NCI-H1436 treated with DMSO at 0.1 percent for 48 hours (cell line): ENCODE results near the gene IL34.
"Not testable (repeated sequence)": the region's sequence is repeated elsewhere in the genome, so short reads cannot be mapped to it uniquely, and the experiment has no call there.

Experiments used
- DNase-seq: peaks from one replicate; lab custom pipeline; 2025; lab: John Stamatoyannopoulos, UW

Gene IL34

GRCh38 chr16:70632273-70632672 is 14.1 kb upstream of the IL34 start:
- DNase-seq = no peak

- DNase-seq = not testable (repeated sequence)
Observed at GRCh38 chr16:70633617-70634016, 12.7 kb upstream of the IL34 start.

DNA sequence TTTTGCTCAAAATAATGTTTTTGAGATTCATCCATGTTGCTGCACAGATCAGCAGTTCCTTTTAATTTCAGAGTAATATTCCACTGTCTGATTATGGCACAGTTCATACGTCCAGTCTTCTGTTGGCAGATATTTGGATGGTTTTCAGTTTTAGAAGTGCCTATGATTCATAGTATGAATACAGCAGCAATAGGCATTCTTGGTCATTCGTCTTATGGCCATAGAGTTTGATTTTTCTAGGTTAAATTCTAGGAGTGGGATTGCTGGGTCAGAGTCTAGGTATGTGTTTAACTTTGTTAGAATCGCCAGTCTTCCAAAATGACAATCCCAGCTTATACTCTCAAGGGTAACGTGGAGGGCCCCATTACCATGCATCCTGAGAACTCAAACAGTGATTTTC is 11.5 kb upstream of the IL34 start:
- DNase-seq = no peak

- no peak for DNase-seq
Observed at GRCh38 chr16:70635336-70636016, 10.9 kb upstream of the IL34 start.

DNA sequence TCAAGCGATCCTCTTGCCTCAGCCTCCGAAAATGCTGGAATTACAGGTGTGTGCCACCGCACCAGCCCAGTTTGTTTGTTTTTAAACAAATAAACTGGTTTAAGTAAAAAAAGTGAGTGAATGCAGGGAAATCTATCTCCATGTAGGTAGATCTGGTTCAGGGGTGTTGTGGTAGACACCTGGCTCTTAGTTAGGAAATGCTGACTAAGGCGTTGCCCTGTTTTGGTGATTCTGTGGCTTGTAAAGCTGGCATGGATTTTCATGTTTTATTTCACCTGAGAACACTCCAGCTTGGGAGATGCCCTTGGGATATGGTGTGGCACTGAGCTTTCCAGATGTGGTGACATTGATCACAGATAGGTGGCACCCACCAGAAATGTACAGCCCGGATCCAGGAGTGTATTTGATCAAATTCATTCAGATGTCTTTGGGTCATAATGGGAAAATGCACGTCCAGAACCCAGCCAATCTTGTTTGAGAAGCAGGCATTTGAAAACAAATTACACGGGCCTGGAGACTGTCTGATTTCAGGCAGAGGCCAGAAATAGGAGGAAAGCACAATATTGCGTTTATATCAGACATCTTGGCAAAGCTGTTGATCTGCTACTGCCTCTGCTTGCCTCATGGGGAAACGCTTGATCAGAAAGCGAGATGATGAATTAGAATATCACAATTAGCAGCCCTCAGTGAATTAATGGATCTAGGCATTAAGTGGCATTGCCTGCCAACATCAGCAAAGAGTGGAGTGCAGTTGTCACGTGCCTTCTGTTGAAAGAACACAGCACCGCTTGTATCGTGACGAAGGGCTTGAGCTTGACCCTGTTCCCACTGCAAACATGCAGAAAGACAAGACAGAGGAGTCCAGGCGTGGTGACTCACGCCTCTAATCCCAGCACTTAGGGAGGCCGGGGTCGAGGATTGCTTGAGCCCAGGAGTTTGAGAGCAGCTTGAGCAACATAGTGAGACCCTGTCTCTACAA is 7.3 kb upstream of the IL34 start:
- DNase-seq = no peak

DNA sequence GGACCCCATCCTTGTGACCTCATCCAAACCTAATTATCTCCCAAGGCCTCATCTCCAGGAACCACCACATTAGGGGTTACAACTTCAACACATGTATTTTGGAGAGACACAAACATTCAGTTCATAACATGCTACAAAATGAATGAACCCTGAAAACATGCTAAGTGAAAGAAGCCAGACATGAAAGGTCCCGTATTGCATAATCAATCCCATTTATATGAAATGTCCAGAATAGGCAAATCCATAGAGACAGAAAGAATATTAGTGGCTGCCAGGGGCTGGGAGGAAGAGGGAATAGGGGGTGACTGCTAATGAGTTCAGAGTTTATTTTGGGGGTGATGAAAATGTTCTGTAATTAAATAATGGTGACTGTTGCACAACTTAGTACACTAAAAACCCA is 3.7 kb upstream of the IL34 start:
- DNase-seq = no peak

GRCh38 chr16:70643264-70643663 is 3.1 kb upstream of the IL34 start:
- DNase-seq = not testable (repeated sequence)

GRCh38 chr16:70644763-70645597 is 1.4 kb upstream of the IL34 start:
- DNase-seq = no peak

GRCh38 chr16:70647441-70648359 is 1.3 kb downstream of the IL34 start:
- DNase-seq = no peak

DNA sequence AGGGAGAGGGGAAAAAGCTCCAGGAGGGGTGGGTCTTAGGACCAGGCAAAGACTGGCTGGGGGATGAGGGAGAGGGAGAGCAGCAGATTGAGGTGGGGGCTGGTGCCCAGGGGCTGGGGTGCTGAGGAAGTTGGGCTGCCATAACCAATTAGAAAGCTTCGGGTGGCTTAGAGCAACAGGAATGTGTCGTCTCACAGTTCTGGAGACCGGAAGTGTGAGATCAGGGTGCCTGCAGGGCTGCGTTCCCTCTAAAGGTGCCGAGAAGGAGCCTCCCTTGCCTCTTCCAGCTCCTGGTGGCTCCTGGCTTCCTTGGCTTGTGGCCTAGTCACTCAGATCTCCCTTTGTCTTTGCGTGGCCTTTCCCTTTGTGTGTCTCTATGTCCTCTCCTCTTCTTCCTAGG is 2.2 kb downstream of the IL34 start:
- DNase-seq = no peak

DNA sequence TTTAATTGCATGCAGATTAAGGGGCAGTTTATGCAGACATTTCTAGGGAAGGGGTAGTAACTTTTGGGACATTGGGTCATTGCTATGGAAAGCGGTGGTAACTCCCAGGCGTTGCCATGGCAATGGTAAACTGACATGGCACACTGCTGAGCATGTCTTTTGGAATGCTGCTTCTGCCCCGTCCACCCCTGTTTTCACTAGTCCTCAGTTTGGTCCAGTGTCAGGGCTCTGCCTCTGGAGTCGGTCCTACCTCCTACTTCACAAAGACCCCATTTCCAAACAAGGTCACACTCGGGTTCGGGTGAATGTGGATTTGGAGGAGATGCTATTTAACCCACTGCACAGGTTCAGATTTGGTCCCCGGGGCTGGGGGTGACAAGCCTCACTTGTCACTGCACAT is 2.9 kb downstream of the IL34 start:
- no peak for DNase-seq

GRCh38 chr16:70650216-70650615 is 3.9 kb downstream of the IL34 start:
- no peak for DNase-seq

DNA sequence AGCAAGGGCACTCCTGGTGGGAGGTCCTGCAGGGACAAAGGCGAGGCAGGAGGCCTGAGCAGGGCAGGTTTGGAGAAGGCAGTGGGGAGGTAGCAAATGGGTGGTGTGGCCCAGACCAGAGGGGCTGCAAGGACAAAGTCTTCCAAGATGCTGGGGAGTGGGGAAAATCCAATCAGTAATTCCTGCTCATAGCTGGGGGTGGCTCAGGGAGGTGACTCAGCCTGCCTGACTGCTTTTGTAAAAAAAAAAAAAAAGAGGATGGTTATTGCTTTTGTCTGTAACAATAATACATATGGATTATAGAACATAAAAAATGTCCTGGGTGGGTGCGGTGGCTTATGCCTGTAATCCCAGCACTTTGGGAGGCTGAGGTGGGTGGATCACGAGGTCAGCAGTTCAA is 5.2 kb downstream of the IL34 start:
- no peak for DNase-seq

GRCh38 chr16:70652322-70652721 is 6.0 kb downstream of the IL34 start:
- no peak for DNase-seq

GRCh38 chr16:70653406-70653805 is 7.0 kb downstream of the IL34 start:
- no peak for DNase-seq

GRCh38 chr16:70653809-70654771 is 7.7 kb downstream of the IL34 start:
- no peak for DNase-seq

- DNase-seq = no peak
Observed at GRCh38 chr16:70656065-70656711, 9.8 kb downstream of the IL34 start.

- DNase-seq = no peak
Observed at GRCh38 chr16:70656712-70657263, 10.4 kb downstream of the IL34 start.

DNA sequence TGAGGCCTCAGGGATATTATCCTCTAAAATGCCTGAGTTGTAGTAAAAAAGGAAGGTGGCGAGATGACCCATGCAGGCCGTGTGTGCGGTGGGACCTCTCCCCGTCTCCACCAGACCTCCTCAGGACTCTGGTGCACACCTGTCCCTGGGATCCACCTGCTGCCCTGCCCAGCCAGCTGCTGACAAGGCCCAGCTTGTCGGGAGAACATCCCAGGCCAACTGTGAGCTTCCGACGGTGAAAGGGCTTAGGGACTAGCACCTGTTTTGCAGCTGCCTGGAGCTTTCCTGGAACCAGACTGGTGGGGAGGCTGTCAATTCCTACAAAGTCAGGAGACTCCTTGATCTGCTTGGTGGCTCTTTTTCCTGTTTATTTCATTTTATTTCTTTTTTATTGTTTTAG is 11.6 kb downstream of the IL34 start:
- no peak for DNase-seq
